GM18951 (cell line): Measurements from ENCODE around the gene WDR86.

Experiments used
- POLR2A ChIP-seq: IDR thresholded peaks from 4 replicates; pipeline ENCODE4 v1.6.1; 2011; ENCODE audit warnings: mild to moderate bottlenecking; ENCODE audit not compliant: insufficient read length, insufficient read depth; ENCODE audit errors: extremely low read depth
- in situ Hi-C: fragments of 300-500 bp; cut with MboI; formaldehyde crosslinking; loops from one replicate; pipeline ENCODE4 v1.12.0; 2022; ENCODE audit warnings: low sequenced_read_pairs, mixed read lengths, inconsistent platforms; ENCODE audit not compliant: unreplicated experiment

WDR86 gene

DNA sequence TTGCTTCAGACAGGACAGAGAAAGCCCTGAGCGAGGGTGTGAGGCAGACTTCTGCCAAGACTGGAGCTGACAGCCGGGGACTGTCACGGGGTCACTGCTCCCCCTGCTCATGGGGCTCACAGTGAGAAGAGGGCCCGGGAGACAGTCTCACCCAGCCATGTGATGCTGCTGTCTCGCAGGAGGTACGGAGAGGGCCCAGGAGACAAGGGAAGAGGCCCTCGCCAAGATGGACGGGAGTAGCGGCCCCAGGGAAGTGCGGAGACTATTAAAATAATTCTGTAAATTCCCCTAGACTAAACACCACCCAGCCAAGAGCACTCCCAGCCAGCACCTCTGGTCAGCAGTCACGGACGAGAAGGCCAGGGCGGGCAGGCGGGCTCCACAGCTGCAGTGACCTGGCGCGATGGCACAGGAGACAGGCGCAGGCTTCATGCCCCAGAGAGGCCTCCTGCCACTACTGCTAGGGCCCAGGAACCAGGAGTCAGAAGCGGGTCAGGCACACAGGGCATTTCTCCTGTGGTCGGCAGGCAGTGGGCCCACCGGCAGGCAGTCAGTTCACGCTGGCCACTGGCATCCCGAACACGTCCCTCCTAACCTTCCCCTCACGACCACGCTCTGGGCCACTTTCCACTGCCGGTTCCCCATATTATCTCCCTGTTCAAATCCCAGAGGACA, 24.1 kb downstream of the WDR86 start:
- in situ Hi-C loops, result no loop called here
- no peak for TF ChIP-seq POLR2A

DNA sequence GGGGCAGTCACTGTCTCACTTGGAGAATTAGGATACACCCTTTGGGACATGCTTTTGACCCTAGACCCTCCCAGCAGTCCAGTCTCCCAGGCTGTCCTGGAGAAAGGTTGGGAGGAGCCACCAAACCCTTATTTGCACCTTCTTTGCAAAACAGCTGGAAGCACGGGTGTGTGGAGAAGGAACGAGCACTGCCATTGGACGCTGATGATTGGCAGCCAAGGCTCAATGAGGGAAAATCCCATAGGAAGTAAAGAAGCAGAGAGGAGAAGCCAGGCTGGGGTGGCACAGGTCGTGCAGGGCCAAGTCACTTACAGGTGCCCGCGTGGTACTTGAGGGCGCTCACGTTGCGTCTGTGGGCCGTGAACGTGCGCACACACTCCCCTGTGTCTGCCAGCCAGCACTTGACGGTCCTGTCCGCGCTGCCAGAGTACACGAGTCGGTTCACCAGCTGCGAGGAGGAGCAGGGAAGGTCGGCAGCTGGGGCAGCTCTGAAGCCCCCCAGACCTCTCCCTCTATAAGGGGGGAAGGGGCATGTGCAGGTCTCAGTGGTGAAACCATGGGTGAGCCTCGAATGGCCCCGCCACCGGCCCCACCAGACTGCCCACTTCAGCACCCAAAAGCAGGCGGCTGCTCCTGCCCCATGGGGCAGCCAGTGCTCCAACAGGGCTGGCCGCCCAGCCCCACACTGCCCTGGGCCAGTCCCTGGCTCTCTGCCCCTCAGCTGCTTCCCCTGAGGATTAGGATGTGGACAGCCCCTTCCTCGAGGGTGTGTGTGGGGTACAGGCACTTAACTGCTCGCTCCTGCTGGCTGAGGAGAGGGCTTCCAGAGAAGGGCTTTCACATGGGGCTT, 24.8 kb downstream of the WDR86 start:
- in situ Hi-C loops, result no loop called here
- TF ChIP-seq POLR2A, result no peak

DNA sequence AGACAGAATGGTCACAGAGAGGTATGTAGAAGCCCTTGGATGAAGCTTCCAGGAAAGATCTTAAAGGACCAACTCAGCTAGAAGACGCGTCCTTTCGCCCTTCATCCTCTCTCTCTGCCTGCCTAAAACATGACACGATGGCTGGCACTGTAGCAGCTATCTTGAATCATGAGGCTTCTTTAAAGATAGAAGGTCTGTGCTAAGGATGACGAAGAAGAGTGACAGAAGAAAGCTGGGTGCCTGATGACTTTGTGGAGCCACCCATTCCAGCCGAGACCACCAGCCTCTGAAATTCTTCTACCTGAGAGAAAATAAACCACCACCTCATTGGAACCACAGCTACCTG, 25.5 kb downstream of the WDR86 start:
- TF ChIP-seq POLR2A, result no peak
- in situ Hi-C loops, result no loop called here

- in situ Hi-C loops, result no loop called here
- TF ChIP-seq POLR2A, result no peak
These were observed 26.0 kb downstream of the WDR86 start for GRCh38 chr7:151383638-151384351.

DNA sequence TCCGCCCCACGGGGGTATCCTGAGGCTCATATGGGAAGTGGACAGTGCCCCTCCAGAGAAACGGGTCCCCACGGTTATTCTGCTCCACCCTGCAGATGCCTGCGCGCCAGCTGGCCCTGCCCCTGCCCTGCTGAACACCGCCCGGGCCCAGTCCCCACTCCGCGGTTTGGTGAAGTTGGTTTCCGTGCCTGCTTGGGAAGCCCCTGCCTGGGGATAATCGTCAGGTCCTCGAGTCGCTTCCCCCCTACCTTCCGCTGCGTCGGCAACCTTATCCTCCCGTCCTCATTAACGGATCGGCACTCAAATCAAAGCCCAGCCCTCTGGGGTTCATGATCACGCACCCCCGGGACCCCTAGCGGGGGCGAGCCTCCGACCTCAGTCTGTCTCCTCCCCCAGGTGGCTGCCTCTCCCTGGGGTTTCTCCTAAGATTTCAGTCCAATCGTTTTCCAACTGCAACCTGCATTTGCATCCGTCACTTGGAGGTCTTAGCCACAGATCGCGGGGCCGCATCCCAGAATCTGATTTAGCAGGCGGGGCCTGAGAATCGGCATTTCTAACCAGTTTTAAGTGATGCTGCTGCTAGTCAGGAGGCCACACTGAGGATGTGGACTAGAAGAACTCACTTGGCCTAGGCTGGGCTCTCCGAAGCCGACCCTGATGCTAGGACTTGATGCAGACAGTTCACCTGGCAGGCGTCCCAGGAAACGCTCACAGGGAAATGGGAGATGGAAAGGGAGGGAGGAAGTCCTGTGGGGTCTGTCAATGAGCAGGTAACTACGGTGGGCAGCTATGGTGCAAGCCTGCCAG, 27.6 kb downstream of the WDR86 start:
- no peak for TF ChIP-seq POLR2A
- in situ Hi-C loops, result no loop called here

- in situ Hi-C loops, result no loop called here
- no peak for TF ChIP-seq POLR2A
These were observed 28.3 kb downstream of the WDR86 start for GRCh38 chr7:151381348-151382078.

DNA sequence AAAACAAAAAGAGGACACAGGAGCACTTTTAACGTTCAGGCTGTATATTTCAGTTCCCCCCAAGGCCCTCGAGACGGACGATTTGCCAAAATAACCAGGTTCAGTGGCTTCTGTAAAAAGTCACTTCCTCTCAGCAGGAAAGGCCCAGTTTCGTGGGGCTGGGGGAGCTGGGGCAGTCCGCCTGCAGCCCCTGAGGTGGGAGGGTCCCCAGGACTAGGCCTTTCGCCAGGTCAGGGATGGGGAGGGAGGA, 28.8 kb downstream of the WDR86 start:
- in situ Hi-C loops, result no loop called here
- TF ChIP-seq POLR2A, result no peak

DNA sequence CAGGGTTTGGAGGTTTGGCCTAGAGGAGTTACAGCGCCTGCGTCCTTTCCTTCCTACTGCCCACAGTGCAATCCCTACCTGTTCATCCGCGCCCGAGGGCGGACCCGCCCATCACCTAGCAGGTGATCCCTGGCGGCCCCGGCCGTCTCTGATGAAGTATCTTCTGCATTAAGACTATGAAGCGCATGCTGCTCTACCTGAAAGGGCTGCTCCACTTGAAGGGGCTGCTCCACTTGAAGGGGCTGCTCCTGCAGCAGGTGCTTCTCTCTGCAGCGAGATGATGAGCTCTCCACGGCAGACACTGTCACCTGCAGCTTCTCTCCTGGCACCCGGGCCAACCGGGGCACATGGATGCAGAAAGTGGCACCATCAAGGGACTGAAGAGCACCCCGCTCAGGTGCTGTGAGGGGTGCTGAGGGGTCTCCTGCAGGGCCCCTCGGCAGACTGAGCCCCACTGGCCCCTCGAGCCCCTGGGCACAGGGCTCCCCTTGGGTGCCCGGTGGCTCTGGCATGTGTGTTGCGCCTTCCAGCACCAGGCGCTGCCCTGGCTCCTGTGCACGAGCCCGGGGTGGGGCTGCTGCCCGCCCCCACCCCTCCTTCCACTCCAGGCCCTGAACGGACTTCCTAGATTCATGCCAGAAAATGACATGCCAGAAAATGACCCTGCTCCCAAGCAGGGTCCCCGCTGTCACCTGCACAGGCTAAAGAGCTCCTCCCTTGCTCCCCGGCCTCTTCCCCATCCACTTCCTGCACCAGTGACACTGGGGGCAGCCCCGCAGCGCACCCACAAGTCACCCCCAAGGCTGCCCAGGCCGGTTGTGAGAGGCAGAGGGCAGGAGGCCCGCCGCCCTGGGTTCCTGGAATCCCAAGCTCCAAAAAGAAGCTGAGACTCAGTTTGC, 29.4 kb downstream of the WDR86 start:
- in situ Hi-C loops, result no loop called here
- TF ChIP-seq POLR2A, result no peak

- in situ Hi-C loops, result no loop called here
- no peak for TF ChIP-seq POLR2A
These were observed 30.2 kb downstream of the WDR86 start for GRCh38 chr7:151379534-151380198.

GRCh38 chr7:151379193-151379520, 30.7 kb downstream of the WDR86 start:
- in situ Hi-C loops, result no loop called here
- no peak for TF ChIP-seq POLR2A

- no peak for TF ChIP-seq POLR2A
- in situ Hi-C loops, result no loop called here
These were observed 31.2 kb downstream of the WDR86 start for GRCh38 chr7:151378496-151379192.

- TF ChIP-seq POLR2A, result no peak
- in situ Hi-C loops, result no loop called here
These were observed 31.8 kb downstream of the WDR86 start for GRCh38 chr7:151378011-151378410.
